Left renal pelvis (tissue), 4 donors: Measurements from ENCODE around the gene ZNF230. TPM values are rescaled to one million over a fixed set of nuclear protein-coding genes. Genes with fewer than 3 reads are reported as not detected.

Experiments
- DNase-seq, 4 donors: peaks; one replicate each; pipeline ENCODE4 v3.0.0-alpha.2; 2013; ENCODE audit warnings: low read depth in 4 of 4, low spot score in 3 of 4
- polyA plus RNA-seq, 4 donors: library from polyadenylated mRNA; unstranded; fragments of 120-200 nt; gene quantifications; one replicate each; pipeline ENCODE4 v1.2.1, GENCODE V29; 2013; ENCODE audit not compliant: insufficient read length in 4 of 4

ZNF230 gene
- polyA plus RNA-seq = 1 to 10 TPM; 5.9 to 7.8 (median 7.0) TPM

DNA sequence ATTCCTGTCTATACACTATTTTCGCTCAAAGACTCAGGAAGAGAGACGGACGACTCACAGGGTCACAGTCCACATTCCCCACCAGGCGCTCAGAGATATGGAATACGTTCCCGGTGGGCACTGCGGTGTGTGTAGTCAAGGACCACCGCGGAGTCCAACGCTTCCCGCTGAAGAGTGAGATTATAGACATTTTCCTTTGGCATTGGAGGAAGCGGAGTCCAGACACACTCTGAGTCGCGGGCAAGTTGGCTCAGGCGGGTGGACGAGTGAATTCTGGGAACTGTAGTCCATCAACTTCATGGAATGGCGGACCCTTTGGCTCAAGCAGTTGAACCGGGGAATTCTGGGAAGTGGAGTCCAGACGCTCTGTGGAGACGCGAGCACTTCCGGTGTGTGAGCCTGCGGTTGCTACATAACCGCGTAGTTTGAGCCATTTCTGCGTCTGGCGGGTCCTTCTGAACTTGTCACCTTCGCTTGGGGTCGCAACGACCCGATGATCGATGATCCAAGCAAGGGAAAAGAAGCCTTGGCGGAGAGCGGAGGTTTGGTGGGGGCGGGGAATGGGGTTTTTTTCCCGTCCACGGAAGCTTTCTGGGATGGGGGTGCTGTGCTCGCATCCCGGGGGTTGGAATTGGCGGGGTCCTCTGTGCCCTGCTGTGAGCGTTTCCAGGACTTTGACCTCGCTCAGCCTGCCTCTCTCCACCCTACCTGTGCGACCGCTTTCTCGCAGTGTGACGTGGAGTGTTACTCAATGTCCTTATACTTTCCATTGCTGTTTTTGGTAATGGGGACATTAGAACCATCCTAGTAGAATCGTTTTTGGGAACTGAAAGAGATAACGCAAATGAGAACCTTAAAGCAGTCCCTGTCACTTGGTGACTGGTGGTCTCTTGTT, at the start of gene ZNF230:
ZNF230 (plus strand) TSS at position 392 of the 895 bp plus-strand sequence. CDS start 4,122 bp downstream, outside the sequence.
- peak; percentile 83 to 97 (median 92) for DNase-seq

DNA sequence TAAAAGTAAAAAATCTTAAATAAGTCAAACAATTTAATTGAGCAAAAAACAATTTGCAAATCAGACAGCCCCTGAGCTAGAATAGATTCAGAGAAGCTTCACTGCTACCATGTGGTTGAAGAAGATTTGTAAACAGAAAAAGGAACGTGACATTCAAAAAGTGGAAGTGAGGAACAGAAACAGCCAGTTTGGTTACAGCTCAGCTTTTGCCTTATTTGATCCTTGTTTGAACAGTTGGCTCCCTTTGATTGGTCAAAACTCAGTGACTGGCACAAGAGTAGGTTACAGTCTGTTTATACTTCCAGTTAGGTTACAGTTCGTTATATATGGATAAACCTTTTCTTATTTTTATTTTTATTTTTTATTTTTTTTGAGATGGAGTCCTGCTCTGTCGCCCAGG, 45.9 kb upstream of the ZNF230 start:
- no peak for DNase-seq

DNA sequence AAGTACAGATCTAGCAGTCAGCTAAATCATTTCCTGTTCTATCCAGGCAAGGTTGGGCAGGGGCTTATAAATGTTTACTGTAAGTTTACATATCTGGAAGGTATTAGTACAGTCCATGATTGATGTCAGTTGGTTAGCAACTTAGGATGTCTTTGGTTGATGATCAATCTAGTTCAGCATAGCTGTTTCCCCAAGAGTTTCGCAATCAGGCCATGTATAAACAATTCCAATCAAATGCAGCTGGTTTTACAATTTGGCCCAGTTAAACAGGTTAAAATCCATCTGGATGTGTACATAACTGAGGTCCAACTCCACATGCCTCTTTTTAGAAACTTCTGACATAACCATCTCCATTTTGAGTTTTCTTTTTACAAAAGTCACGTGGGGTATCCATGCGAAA, 44.9 kb upstream of the ZNF230 start:
- no peak for DNase-seq

DNA sequence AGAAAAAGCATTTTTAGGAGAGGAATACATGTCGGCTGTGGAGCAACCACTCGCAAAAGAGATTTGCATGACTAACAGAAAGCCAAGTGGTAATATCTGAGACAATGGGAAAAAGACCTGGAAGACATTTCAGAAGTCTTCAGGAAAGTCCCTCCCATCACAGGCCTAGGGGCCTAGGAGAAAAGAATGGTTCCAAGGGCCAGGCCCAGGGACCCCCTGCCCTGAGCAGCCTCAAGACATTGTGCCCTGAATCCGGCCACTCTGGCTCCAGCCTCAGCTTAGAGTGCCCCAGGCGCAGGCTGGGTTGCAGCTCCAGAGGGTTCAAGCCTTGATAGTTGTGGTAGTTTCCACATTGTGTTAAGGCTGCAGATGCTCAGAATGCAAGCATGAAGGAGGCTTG, 42.3 kb upstream of the ZNF230 start:
- no peak for DNase-seq

DNA sequence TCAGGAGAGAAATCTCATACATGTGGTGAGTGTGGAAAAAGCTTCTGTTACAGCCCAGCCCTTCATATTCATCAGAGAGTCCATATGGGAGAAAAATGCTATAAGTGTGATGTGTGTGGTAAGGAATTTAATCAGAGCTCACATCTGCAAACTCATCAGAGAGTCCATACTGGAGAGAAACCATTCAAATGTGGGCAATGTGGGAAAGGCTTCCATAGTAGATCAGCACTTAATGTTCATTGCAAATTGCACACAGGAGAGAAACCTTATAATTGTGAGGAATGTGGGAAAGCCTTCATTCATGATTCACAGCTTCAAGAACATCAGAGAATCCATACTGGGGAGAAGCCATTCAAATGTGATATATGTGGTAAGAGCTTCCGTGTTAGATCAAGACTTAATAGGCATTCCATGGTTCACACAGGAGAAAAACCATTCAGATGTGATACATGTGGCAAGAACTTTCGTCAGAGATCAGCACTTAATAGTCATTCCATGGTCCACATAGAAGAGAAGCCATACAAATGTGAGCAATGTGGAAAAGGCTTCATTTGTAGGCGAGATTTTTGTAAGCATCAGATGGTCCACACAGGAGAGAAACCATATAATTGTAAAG, 36.6 kb upstream of the ZNF230 start:
- no peak for DNase-seq

DNA sequence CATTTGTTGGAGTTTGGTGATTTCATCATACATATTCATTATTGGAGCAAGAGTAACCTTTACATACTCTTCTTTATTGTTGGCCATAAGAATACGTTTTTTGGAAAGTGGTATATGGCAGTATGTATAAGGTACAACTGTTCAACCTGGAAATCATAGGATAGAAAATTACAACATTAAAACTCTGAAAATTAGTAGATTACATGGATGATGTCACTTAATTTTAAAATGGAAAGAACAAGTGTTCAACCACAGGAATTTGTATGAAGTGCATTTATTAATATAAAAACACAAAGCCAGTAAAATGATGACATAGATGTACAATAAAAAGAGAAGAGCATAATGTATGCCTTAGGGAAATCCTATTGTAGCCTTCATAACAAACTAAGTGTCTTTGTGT, 26.0 kb upstream of the ZNF230 start:
- no peak for DNase-seq

DNA sequence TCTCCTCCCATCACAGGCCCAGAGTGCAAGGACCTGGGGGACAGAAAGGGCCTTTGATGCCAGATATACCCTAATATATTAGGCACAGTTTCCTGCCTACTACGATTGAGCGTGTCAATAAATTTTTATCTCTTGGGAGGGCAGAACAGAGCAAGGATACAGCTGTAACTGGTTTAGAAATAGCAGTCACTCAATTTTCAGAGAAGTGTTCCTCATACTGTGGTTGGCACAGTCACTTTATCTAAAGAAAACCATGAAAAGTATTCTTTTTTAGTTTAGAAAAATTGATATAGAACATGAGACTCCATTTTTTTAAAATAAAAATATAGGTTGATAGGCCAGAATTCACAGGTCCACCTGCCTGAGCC, 19.2 kb upstream of the ZNF230 start:
- no peak for DNase-seq

DNA sequence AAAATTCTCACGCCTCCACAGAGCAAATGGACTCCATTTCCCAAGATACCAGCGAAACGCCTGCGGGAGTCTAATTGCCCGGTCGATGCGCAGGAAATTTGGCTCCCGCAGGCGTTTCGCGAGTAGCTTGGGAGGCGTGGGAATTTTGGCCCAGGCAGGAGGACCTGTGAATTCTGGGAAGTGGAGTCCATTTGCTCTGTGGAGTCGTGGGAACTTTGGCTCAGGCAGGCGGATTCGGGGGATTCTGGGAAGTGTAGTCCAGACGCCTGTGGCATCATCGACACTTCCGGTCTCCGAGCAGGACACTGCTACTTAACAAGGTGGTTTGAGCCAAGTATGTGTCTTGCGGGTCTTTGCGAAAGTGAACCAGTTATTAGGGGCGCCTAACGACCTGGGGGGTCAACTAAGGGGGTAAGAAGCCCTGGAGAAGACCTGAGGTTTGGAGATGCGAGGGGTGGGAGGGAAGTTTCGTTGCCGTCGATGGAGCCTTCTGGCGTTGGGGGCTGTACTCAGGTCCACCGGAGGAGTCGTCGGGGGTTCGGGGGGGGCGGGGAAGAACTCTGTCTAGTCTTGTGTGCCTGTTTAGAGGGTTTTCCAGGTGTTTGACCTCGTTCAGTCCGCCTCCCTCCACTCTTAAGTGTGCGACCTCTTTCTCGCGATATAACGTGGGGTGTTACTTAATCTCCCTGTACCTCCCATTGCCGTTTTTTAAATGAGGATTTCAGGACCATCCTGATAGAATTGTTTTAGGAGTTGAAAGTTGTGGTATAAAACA, 18.7 kb upstream of the ZNF230 start, which contains the start of gene ZNF155:
ZNF155 (plus strand) TSS at position 277 of the 775 bp plus-strand sequence. CDS start 4,356 bp downstream, outside the sequence.
- DNase-seq = peak; percentile 85 to 94 (median 90)

DNA sequence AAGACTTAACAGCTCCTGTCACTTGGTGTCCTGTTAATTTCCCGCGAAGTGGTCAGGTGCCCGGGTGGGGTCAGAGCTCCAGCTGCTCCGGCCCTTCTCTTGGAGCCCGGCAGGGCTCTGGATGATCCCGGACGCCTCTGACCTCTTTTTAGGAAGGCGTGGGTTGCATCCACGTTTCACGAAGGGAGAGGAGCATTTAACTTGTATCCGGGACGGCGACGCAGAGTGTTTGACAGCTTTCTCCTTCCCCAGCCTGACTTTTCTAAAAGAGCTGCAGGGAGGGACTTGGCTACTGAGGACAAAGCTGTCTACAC, 18.1 kb upstream of the ZNF230 start:
- peak in 1 of 4 donors; percentile 0 for DNase-seq

DNA sequence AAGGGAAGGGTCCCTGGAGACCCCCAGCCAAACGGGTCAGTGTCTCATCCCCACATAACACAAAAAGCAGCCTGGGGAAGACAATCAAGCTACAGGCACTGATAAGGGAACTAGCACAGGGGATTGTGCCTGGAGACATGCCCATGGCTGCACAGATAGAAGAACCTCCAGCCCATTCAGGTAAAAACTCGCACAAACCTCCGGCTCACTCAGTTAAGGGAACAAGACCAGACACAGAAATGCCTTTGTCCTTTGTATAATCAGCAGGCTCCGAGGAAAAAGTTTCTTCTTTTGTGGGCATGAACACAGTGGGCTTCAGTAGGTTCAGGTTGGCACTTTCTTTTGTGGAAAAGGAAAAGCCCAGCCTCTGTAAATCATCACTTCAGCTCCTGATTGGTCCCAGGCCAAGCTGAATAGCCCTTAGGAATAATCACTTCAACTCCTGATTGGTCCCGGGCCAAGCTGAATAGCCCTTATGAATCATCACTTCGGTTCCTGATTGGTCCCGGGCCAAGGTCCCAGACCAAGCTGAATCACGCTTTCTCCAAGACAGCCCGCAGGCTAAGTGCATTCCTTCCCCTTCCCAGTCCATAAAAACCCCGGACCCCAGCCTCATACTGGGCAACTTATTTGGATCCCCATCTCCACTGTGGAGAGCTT, 5.0 kb upstream of the ZNF230 start:
- no peak for DNase-seq

DNA sequence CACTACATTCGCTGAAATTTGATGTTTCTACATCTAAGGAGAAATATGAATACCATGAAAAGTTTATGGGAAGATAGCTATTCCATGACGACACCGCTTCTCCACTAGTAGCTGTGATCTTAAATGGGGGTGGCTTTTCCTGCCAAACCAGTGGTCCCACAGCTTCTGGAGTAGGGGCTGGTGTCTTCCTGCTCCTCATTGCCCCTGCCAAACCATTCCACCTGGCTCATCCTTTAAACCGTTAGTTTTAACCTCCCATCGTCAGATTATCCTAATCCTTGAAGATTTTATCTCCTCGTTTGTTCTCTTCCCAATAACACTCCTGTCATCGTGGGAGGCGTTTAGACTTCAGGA, 568 bp upstream of the ZNF230 start:
- no peak for DNase-seq

DNA sequence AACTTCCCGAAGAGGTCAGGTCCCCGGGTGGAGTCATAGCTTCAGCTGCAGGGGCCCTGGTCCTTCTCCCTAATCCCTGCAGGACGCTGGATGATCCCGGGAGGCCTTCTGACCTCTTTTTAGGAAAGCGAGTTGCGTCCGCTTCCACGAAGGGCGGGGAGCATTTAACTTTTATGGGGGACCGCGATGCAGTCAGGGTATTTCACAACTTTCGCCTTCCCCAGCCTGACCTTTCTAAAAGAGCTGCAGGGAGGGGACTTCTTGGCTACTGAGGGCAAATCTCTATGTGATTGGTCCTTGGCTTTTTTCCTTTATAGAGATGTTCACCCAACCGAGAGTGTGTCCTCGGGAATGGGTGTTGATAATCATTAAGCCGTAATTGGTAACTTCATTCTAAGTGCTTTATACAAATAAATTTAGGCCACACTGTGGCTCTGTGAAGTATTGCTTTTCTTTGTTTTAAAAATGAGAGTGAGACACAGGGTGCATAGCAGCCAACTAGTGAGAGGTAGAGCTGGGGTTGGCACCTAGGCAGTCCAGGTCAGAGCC, 778 bp downstream of the ZNF230 start:
- no peak for DNase-seq

DNA sequence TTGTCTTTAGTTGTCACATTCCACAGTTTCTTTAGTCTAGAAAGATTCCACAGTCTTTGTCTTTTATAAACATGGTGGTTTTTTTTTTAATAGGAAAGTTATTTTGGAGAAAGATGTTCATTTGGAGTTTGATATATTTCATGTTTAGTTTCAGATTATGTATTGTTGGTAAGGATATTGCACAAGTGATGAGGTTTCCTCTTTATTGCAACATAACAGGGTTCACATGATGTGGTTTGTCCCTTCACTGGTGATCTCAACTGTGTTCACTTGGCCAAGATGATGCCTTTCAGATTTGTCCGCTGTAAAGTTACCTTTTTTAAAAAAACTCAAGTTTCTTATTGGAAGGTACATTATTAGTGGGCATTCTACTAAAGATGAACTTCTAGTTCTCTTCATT, 3.2 kb downstream of the ZNF230 start:
- DNase-seq = no peak

DNA sequence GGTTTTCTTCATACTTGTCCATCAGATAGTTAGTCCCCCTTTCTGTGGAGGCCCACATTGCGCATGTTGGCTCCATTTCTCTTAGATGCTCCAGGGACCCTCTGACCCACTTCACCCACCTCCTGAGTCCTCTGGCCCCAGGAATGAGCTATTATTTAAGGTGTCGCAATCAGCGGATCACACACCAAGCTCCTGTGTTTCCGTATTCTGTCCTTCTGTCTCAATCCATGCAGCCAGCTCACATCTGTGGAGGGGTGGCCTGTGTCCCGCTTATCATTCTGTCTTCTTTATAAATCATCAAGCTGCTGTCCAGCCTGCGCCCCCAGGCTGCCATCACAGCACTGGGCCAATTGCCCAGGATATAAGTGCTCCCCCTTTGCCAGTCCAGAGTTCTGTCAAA, 4.7 kb downstream of the ZNF230 start:
- DNase-seq = no peak

DNA sequence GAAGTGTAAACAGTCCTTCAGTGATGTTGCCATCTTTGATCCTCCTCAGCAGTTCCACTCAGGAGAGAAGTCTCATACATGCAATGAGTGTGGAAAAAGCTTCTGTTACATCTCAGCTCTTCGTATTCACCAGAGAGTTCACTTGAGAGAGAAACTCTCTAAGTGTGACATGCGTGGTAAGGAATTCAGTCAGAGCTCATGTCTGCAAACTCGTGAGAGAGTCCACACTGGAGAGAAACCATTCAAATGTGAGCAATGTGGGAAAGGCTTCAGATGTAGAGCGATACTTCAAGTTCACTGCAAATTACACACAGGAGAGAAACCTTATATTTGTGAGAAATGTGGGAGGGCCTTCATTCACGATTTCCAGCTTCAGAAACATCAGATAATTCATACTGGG, 7.7 kb downstream of the ZNF230 start:
- DNase-seq = no peak

DNA sequence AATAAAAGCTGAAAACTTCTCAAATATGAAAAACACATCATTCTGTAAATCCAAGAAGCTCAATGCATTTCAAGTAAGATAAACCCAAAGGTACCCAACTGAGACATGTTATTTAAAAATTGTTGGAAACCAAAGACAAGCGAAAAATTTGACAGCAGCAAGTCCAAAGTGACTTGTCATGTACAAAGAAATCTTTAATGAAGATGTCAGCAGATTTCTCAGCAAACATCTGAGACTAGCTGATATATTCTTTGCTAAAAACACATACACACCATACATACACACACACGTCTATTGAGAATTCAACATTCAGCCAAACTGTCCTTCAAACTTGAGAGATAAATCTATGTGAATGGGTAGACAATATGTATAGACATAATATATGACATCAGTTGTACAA, 16.7 kb downstream of the ZNF230 start:
- no peak for DNase-seq

DNA sequence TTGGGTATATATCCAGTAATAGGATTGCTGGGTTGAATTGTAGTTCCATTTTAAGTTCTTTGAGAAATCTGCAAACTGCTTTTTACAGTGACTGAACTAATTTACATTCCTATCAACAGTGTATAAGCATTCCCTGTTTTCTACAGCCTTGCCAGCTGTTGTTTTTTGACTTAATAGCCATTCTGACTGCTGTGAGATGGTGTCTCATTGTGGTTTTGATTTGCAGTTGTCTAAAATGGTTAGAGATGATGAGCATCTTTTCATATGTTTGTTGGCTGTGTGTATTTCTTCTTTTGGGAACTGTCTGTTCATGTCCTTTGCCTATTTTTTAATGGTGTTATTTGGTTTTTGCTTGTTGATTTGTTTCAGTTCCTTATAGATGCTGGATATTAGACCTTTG, 18.5 kb downstream of the ZNF230 start:
- DNase-seq = no peak

DNA sequence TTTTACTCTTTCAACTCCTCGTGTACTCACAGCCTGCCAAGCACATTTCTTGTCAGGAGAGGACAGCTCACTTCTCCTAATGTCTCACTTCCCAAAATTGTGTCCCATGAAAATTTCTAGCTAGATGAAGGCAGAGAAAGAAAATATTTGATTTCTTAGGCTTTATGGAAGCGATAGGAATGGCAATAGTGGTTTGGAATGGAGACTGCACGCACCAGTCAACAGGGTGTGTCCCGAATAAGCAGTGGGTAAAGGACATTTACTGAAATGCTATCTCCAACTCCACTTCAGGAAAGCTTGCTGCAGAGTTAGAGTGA, 22.1 kb downstream of the ZNF230 start:
- no peak for DNase-seq

DNA sequence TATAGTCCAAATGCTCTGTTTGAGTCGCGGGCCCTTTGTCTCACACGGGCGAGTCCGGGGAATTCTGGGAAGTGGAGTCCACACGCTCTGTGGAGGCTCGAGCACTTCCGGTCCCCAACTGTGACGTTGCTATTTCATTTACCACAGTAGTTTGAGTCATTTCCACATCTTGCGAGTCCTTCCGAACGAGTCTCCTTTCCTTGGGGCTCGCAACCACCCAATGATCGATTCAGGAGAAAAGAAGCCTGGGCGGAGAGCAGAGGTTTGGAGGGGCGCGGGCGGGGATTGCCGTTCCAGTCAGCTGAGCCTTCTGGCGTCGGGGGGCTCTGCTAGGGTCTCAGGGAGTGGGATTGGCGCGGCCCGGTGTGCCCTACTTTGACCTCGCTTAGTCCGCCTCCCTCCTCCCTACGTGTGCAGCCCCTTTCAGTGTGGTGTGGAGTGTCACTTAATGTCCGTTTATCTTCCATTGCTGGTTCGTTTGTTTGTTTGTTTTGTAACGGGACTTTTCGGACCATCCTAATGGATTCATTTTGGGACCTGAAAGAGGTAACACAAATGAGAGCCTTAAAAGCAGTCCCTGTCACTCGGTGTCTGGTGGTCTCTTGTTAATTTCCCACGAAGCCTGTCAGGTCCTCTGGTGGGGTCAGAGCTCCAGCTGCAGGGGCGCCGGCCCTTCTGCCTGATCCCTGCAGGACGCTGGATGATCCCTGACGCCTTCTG, 22.6 kb downstream of the ZNF230 start, which contains the start of gene ZNF222:
ZNF222 (plus strand) TSS at position 163 of the 720 bp plus-strand sequence; CDS start at position 221, 58 bp downstream.
- DNase-seq = peak; percentile 66 to 83 (median 74)

DNA sequence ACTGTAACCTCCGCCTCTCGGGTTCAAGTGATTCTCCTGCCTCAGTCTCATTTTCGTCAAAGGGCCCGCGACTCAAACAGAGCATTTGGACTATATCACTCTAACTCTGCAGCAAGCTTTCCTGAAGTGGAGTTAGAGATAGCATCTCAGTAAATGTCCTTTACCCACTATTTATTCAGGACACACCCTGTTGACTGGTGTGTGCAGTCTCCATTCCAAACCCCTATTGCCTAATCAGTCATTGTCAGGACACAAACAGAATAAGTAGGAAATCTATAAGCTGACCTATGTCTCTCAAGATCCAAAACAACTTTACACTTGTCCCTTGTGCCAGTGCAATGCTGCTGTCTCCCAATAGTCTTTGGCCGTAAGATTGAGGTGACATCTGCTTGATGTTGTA, 23.9 kb downstream of the ZNF230 start:
- DNase-seq = no peak
